Esophagus muscularis mucosa (tissue), 4 donors: Measurements from ENCODE around the gene TBC1D14.

Experiments used
- EP300 ChIP-seq: sonication (generic); formaldehyde crosslinking; IDR thresholded peaks from one replicate; pipeline ENCODE4 v1.6.1; 2017; ENCODE audit warnings: antibody characterized with exemption
- POLR2A ChIP-seq: fragments of 450-650 bp; IDR thresholded peaks from one replicate; pipeline ENCODE4 v1.6.1; 2017; ENCODE audit warnings: antibody characterized with exemption, moderate library complexity, mild to moderate bottlenecking, low read depth
- POLR2AphosphoS5 ChIP-seq, 2 donors: sonication (generic); formaldehyde crosslinking; IDR thresholded peaks; one replicate each; pipeline ENCODE4 v1.6.1; 2017; ENCODE audit warnings: antibody characterized with exemption in 2 of 2
- TF ChIP-seq, protein P1 (sequence below), 3 experiments: fragments of 200-600 bp in 2 of 3; fragments of 450-650 bp in 1 of 3; sonication (generic) in 2 of 3; IDR thresholded peaks; one replicate each; pipeline ENCODE4 v1.5.1; 2017 to 2019; ENCODE audit warnings: antibody characterized with exemption in 3 of 3, mild to moderate bottlenecking in 2 of 3, moderate library complexity in 1 of 3

DNA sequence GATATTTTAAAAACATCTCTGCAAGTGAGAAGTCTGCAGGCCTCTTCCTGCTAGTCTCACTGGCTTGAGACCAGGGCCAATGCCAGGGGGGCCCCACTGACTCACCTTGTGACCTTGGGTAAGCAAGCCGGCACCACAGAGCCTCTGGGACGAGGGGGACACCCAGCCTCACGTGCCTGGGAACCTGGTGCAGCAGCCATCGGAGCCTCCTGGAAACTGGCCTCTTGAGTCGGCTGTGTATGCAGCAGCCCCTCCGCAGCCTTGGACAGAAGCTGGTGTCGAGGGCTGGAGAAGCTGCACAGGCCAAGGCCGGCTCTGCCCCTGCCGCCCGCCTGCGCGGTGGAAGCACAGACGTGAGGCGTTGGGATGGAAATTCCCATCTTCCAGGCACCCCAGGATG is 142.3 kb downstream of the TBC1D14 start:
- TF ChIP-seq, protein P1, sequence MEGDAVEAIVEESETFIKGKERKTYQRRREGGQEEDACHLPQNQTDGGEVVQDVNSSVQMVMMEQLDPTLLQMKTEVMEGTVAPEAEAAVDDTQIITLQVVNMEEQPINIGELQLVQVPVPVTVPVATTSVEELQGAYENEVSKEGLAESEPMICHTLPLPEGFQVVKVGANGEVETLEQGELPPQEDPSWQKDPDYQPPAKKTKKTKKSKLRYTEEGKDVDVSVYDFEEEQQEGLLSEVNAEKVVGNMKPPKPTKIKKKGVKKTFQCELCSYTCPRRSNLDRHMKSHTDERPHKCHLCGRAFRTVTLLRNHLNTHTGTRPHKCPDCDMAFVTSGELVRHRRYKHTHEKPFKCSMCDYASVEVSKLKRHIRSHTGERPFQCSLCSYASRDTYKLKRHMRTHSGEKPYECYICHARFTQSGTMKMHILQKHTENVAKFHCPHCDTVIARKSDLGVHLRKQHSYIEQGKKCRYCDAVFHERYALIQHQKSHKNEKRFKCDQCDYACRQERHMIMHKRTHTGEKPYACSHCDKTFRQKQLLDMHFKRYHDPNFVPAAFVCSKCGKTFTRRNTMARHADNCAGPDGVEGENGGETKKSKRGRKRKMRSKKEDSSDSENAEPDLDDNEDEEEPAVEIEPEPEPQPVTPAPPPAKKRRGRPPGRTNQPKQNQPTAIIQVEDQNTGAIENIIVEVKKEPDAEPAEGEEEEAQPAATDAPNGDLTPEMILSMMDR (IDR thresholded peaks at IDR 0.05), result no peak
- TF ChIP-seq EP300 (no peak), POLR2A (no peak), POLR2AphosphoS5 (IDR thresholded peaks at IDR 0.05) (no peak)
